Measurements from ENCODE around the gene MIR17HG.

DNA sequence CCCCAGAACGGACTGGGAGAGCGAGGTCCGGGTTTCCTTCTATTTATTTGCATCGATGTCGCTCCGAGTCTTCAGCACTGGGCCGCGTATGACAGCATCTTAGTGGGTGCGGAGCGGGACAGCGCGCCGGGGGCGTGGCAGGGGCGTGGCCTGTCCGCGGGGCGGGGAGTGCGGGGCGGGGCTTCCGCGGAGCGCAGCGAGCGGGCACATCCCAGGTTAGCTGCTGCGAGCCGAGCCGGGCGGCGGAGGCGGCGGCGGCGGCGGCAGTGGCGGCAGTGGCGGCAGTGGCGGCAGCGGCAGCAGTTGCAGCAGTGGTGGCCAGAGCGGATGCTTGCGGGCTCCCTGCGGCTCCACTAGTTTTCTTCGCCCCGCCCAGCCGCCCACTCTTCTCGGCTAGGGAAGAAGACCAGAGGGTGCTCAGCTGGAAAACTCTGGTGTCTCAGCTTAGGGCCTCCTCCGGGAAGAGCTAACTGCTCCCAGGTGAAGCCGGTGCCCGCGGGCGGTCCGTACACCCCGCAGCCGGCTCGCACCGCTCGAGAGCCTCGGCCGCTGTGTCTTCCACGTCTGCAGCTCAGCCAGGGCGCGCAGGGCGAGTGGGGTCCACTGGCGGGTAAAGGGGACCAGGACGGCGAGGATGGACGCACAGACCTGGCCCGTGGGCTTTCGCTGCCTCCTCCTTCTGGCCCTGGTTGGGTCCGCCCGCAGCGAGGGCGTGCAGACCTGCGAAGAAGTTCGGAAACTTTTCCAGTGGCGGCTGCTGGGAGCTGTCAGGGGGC lies 51.1 kb downstream of the MIR17HG start, which contains the start of gene GPC5:
- TF ChIP-seq, protein P1, sequence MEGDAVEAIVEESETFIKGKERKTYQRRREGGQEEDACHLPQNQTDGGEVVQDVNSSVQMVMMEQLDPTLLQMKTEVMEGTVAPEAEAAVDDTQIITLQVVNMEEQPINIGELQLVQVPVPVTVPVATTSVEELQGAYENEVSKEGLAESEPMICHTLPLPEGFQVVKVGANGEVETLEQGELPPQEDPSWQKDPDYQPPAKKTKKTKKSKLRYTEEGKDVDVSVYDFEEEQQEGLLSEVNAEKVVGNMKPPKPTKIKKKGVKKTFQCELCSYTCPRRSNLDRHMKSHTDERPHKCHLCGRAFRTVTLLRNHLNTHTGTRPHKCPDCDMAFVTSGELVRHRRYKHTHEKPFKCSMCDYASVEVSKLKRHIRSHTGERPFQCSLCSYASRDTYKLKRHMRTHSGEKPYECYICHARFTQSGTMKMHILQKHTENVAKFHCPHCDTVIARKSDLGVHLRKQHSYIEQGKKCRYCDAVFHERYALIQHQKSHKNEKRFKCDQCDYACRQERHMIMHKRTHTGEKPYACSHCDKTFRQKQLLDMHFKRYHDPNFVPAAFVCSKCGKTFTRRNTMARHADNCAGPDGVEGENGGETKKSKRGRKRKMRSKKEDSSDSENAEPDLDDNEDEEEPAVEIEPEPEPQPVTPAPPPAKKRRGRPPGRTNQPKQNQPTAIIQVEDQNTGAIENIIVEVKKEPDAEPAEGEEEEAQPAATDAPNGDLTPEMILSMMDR (conservative IDR thresholded peaks at IDR 0.05; ENCODE audit: low read depth, low read length): no peak
- no peak for TF ChIP-seq EZH2 (IDR thresholded peaks at IDR 0.05; ENCODE audit: borderline replicate concordance, low read depth, low read length, poor library complexity, severe bottlenecking)

Measured in A673 (cell line).